GM12878 (cell line): Measurements from ENCODE around the gene FSTL4. TPM values are rescaled to one million over a fixed set of nuclear protein-coding genes. Genes with fewer than 3 reads are reported as not detected.

Source experiments
- ATAC-seq: fragments of 200-7000 bp; cut with Tn5 transposase; 3 replicates; pipeline ENCODE4 v1.9.1; 2020; ENCODE audit warnings: mild to moderate bottlenecking, moderate library complexity
- BruUV-seq: library from RNA; stranded (reverse); fragments of 400-500 nt; replicated peaks from 2 replicates; lab custom pipeline; 2021; lab: Mats Ljungman, UMichigan
- CTCF ChIA-PET: fragments of 300-600 bp; sonication (Branson Sonifier 250); formaldehyde crosslinking; extraction: SDS; loops from one replicate; lab custom pipeline; 2021; ENCODE audit warnings: inconsistent platforms; lab: Yijun Ruan, JAX
- POLR2A ChIA-PET: fragments of 350-600 bp; formaldehyde crosslinking; extraction: SDS; loops from one replicate; lab custom pipeline; 2021; ENCODE audit warnings: inconsistent platforms; lab: Charles Lee
- RAD21 ChIA-PET: fragments of 300-600 bp; sonication (Branson Sonifier 250); formaldehyde crosslinking; loops from one replicate; lab custom pipeline; 2023; ENCODE audit warnings: antibody characterized with exemption; ENCODE audit not compliant: unreplicated experiment; lab: Charles Lee
- SMC1A ChIA-PET: fragments of 300-600 bp; sonication (Branson Sonifier 250); formaldehyde crosslinking; loops from one replicate; lab custom pipeline; 2023; ENCODE audit not compliant: unreplicated experiment, uncharacterized antibody; lab: Charles Lee
- DNase-seq: peaks from one replicate; pipeline ENCODE4 v3.0.0-alpha.2; 2011; ENCODE audit warnings: low read depth, low spot score
- FAIRE-seq: peaks from 3 replicates; lab custom pipeline; 2011; peaks lifted over from hg19 to GRCh38; lab: Jason Lieb, UNC
- H2AFZ ChIP-seq: 2 replicates; pipeline ENCODE4 v1.6.0; 2011; ENCODE audit warnings: low read depth, low read length, control low read depth; ENCODE audit not compliant: control insufficient read depth
- H3K27ac ChIP-seq: 2 replicates; pipeline ENCODE4 v1.5.1; 2011; ENCODE audit warnings: control low read depth; ENCODE audit not compliant: control insufficient read depth, insufficient read depth
- H3K27me3 ChIP-seq, 2 experiments: replicated peaks in 1 of 2; 2 replicates each; pipeline versions ENCODE4 v1.6.0 to v1.6.1; 2011; ENCODE audit warnings: low read length in 1 of 2; ENCODE audit not compliant: control insufficient read depth in 2 of 2, insufficient read depth in 2 of 2
- H3K36me3 ChIP-seq, 2 experiments: 2 replicates each; pipeline ENCODE4 v1.5.1; 2011; ENCODE audit warnings: low read length in 1 of 2; ENCODE audit not compliant: control insufficient read depth in 2 of 2, insufficient read depth in 2 of 2
- H3K4me1 ChIP-seq: 2 replicates; pipeline ENCODE4 v1.6.1; 2011; ENCODE audit warnings: mild to moderate bottlenecking, low read length, moderate library complexity, mixed read lengths; ENCODE audit not compliant: control insufficient read depth, insufficient read depth
- H3K4me2 ChIP-seq: 2 replicates; pipeline ENCODE4 v1.6.0; 2011; ENCODE audit warnings: control low read depth; ENCODE audit not compliant: control insufficient read depth, insufficient read depth
- H3K4me3 ChIP-seq: fragments of 200-600 bp; sonication (generic); 2 replicates; pipeline ENCODE4 v1.5.1; 2016
- H3K79me2 ChIP-seq: 2 replicates; pipeline ENCODE4 v1.6.0; 2011; ENCODE audit warnings: low read length; ENCODE audit not compliant: control insufficient read depth, insufficient read depth
- H3K9ac ChIP-seq: 2 replicates; pipeline ENCODE4 v1.8.0; 2011; ENCODE audit warnings: low read length, control low read depth, mixed read lengths; ENCODE audit not compliant: control insufficient read depth, insufficient read depth
- H3K9me3 ChIP-seq: replicated peaks from 3 replicates; pipeline ENCODE4 v1.5.1; 2011; ENCODE audit warnings: mild to moderate bottlenecking, low read length; ENCODE audit not compliant: control insufficient read depth, insufficient read depth
- H4K20me1 ChIP-seq: 2 replicates; pipeline ENCODE4 v1.6.0; 2011; ENCODE audit not compliant: control insufficient read depth, insufficient read depth
- BCL11A ChIP-seq: IDR thresholded peaks from 2 replicates; pipeline ENCODE4 v1.6.1; 2011; ENCODE audit warnings: low read depth, low read length
- HDAC6 ChIP-seq: fragments of 200-600 bp; sonication (generic); IDR thresholded peaks from one replicate; pipeline ENCODE4 v1.8.0; 2017; ENCODE audit warnings: antibody characterized with exemption; ENCODE audit not compliant: unreplicated experiment
- SIN3A ChIP-seq: IDR thresholded peaks from 2 replicates; pipeline ENCODE4 v1.6.1; 2012; ENCODE audit warnings: low read depth, low read length, improper control_type of control experiment
- WGBS: methylation state at CpG from one replicate; pipeline ENCODE4 v1.1.6; 2016; ENCODE audit warnings: low lambda C conversion rate; ENCODE audit not compliant: insufficient replicate concordance, insufficient coverage; ENCODE audit errors: missing lambda C conversion rate; 5-methylcytosine and 5-hydroxymethylcytosine counted together
- in situ Hi-C: fragments of 300-500 bp; cut with MboI; formaldehyde crosslinking; loops from 9 replicates; pipeline ENCODE4 v1.14.3; 2018; ENCODE audit warnings: mixed read lengths
- intact Hi-C: fragments of 100-400 bp; cut with micrococcal nuclease; formaldehyde crosslinking; loops from one replicate; pipeline ENCODE4 v1.14.2; 2022; ENCODE audit not compliant: unreplicated experiment
- polyA plus RNA-seq, 11 experiments: library from polyadenylated mRNA; depleted of rRNA in 4 of 11; unstranded in 6 of 11; stranded (reverse) in 5 of 11; fragments of >200 nt; fragmentation: Nextera tagmentation in 4 of 11; fragmentation: Illumina TruSeq in 1 of 11; extraction: Ambion mirVana in 4 of 11; extraction: Trizol in 1 of 11; gene quantifications; 1 replicate in 1 of 11; 2 replicates in 10 of 11; pipeline versions ENCODE4 v1.2.1 to v1.2.3, GENCODE V29; 2011 to 2016; ENCODE audit warnings: inconsistent platforms in 2 of 11, missing spikeins in 2 of 11, low read depth in 1 of 11
- total RNA-seq, 4 experiments: library from RNA; depleted of rRNA in 3 of 4; stranded (reverse); fragments of >200 nt in 3 of 4; fragmentation: Illumina TruSeq in 1 of 4; extraction: Trizol in 1 of 4; gene quantifications; 2 replicates each; pipeline versions ENCODE4 v1.2.1 to v1.2.3, GENCODE V29; 2013 to 2021
- TF ChIP-seq, protein P1 (sequence below): IDR thresholded peaks from 2 replicates; pipeline ENCODE4 v1.6.1; 2012; ENCODE audit warnings: low read depth, low read length, improper control_type of control experiment
- TF ChIP-seq, protein P2 (sequence below): fragments of 450-650 bp; IDR thresholded peaks from 2 replicates; pipeline ENCODE4 v1.6.1; 2017; ENCODE audit warnings: low read depth, mild to moderate bottlenecking, moderate library complexity

The FSTL4 gene
- total and polyA plus RNA-seq, 10 of the 15 experiments (the other 5 are each of a cell fraction or from before 2014, with no cell fraction given): 0.01 to 0.79 (median 0.21) TPM; not detected in 6

GRCh38 chr5:133311176-133311575 lies 301.2 kb downstream of the FSTL4 start:
- BruUV-seq: no TSS peak
- POLR2A ChIA-PET: no interaction called here

More at GRCh38 chr5:133311176-133311575, 301.2 kb downstream of the FSTL4 start:
- no peak for DNase-seq
- 22% methylated on average over 4 of the region's 4 CpGs for WGBS
- ATAC-seq: no peak
- intact Hi-C loops: no loop called here
- Histone ChIP-seq H4K20me1 (no peaks in the 10 kb centered on the region), H3K4me2 (no peak overlapping the region), H3K36me3 (no peaks in the 10 kb centered on the region)
- RAD21 ChIA-PET: interaction anchor here (0.9 kb wide), 1 partner anchor 112 kb away, joined by 3 read pairs; no protein-coding TSS in a partner anchor
- no peak for TF ChIP-seq SIN3A
- TF ChIP-seq, protein P1, sequence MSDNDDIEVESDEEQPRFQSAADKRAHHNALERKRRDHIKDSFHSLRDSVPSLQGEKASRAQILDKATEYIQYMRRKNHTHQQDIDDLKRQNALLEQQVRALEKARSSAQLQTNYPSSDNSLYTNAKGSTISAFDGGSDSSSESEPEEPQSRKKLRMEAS: no peak
- no peak for TF ChIP-seq HDAC6
- no peak for TF ChIP-seq BCL11A
- TF ChIP-seq, protein P2, sequence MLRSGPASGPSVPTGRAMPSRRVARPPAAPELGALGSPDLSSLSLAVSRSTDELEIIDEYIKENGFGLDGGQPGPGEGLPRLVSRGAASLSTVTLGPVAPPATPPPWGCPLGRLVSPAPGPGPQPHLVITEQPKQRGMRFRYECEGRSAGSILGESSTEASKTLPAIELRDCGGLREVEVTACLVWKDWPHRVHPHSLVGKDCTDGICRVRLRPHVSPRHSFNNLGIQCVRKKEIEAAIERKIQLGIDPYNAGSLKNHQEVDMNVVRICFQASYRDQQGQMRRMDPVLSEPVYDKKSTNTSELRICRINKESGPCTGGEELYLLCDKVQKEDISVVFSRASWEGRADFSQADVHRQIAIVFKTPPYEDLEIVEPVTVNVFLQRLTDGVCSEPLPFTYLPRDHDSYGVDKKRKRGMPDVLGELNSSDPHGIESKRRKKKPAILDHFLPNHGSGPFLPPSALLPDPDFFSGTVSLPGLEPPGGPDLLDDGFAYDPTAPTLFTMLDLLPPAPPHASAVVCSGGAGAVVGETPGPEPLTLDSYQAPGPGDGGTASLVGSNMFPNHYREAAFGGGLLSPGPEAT: no peak
- TF ChIP-seq, all 136 proteins: peak for 0
- H3K27me3 ChIP-seq: no peaks in the 10 kb centered on the region
- no peak overlapping the region for H3K4me3 ChIP-seq
- H3K9ac ChIP-seq: no peak overlapping the region
- H3K9me3 ChIP-seq: no peaks in the 10 kb centered on the region
- no peak overlapping the region for H2AFZ ChIP-seq
- no peak for FAIRE-seq
- no peaks in the 10 kb centered on the region for H3K4me1 ChIP-seq
- ChIA-PET SMC1A (interaction anchor here (1.0 kb wide), 1 partner anchor 200 kb away, joined by 3 read pairs; no protein-coding TSS in a partner anchor), CTCF (interaction anchor here (1.2 kb wide), 1 partner anchor 67 kb away, joined by 3 read pairs; no protein-coding TSS in a partner anchor)
- in situ Hi-C loops: no loop called here
- no peak overlapping the region for H3K27ac ChIP-seq
- no peaks in the 10 kb centered on the region for H3K79me2 ChIP-seq
